Type B pancreatic cell (in vitro differentiated cells): ENCODE results near the gene NRDC. TPM values are rescaled to one million over a fixed set of nuclear protein-coding genes. Genes with fewer than 3 reads are reported as not detected.

Experiments
- DNase-seq: peaks from one replicate; pipeline ENCODE4 v3.0.0; 2021; ENCODE audit warnings: mixed read lengths; ENCODE audit not compliant: unreplicated experiment; ENCODE audit errors: extremely low spot score
- H3K27ac Mint-ChIP-seq: 2 replicates; pipeline ENCODE4 v1.8.0; 2021; ENCODE audit warnings: mild to moderate bottlenecking, mixed read lengths
- H3K27me3 Mint-ChIP-seq: 2 replicates; pipeline ENCODE4 v1.8.0; 2021; ENCODE audit warnings: mixed read lengths
- H3K36me3 Mint-ChIP-seq: 2 replicates; pipeline ENCODE4 v1.8.0; 2021; ENCODE audit warnings: mixed read lengths
- H3K4me1 Mint-ChIP-seq: one replicate; pipeline ENCODE4 v1.8.0; 2021; ENCODE audit warnings: mixed read lengths; ENCODE audit not compliant: unreplicated experiment
- H3K4me3 Mint-ChIP-seq: 2 replicates; pipeline ENCODE4 v1.8.0; 2021; ENCODE audit warnings: mild to moderate bottlenecking, mixed read lengths
- H3K9me3 Mint-ChIP-seq: 2 replicates; pipeline ENCODE4 v1.8.0; 2021; ENCODE audit warnings: mixed read lengths
- total RNA-seq: library from RNA; stranded (reverse); gene quantifications from 2 replicates; pipeline ENCODE4 v1.2.1, GENCODE V29; 2021; ENCODE audit warnings: low replicate concordance
- TF ChIP-seq, protein P1 (sequence below): fragments of 200-600 bp; sonication (generic); conservative IDR thresholded peaks from 2 replicates; pipeline ENCODE4 v1.5.0; 2021; ENCODE audit warnings: antibody characterized with exemption, mild to moderate bottlenecking

The NRDC gene
- total RNA-seq, 1 donor from 2014 or later = 134 TPM

GRCh38 chr1:51818487-51818886, 60.0 kb downstream of the NRDC start:
- no peaks in the 10 kb centered on the region for H3K27me3 Mint-ChIP-seq
- no peak overlapping the region for H3K4me3 Mint-ChIP-seq
- H3K4me1 Mint-ChIP-seq = no peaks in the 10 kb centered on the region
- TF ChIP-seq, protein P1, sequence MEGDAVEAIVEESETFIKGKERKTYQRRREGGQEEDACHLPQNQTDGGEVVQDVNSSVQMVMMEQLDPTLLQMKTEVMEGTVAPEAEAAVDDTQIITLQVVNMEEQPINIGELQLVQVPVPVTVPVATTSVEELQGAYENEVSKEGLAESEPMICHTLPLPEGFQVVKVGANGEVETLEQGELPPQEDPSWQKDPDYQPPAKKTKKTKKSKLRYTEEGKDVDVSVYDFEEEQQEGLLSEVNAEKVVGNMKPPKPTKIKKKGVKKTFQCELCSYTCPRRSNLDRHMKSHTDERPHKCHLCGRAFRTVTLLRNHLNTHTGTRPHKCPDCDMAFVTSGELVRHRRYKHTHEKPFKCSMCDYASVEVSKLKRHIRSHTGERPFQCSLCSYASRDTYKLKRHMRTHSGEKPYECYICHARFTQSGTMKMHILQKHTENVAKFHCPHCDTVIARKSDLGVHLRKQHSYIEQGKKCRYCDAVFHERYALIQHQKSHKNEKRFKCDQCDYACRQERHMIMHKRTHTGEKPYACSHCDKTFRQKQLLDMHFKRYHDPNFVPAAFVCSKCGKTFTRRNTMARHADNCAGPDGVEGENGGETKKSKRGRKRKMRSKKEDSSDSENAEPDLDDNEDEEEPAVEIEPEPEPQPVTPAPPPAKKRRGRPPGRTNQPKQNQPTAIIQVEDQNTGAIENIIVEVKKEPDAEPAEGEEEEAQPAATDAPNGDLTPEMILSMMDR = no peak
- no peaks in the 10 kb centered on the region for H3K9me3 Mint-ChIP-seq
- peaks cover 18% of the 10 kb centered on the region for H3K36me3 Mint-ChIP-seq
- DNase-seq = no peak
- no peak overlapping the region for H3K27ac Mint-ChIP-seq

DNA sequence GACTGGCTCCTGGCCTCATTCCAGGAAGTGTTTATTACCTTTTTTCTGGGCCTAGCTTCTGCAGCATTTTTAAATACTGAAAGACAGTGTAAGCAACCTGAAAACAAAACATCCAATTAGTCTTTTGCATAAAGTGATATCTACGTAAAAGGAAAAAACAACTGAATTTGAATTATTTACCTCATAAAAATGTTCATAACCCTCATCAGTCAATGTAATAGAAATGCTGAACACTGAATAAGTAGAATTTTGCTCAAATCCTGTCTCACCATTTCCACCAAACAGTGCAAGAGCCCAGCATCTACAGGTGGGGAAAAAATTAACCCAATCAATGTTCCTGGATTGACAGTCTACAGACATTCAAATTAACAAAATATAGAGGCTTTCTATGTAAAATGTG, 64.0 kb downstream of the NRDC start:
- Mint-ChIP-seq H3K4me1 (no peaks in the 10 kb centered on the region), H3K9me3 (no peaks in the 10 kb centered on the region), H3K4me3 (no peak overlapping the region), H3K27ac (no peak overlapping the region), H3K27me3 (no peaks in the 10 kb centered on the region), H3K36me3 (peaks cover 15% of the 10 kb centered on the region)
- TF ChIP-seq, protein P1 = no peak
- no peak for DNase-seq

GRCh38 chr1:51799372-51799771, 79.2 kb downstream of the NRDC start:
- H3K9me3 Mint-ChIP-seq = no peaks in the 10 kb centered on the region
- no peak overlapping the region for H3K27ac Mint-ChIP-seq
- H3K27me3 Mint-ChIP-seq = no peaks in the 10 kb centered on the region
- H3K36me3 Mint-ChIP-seq = peaks cover 30% of the 10 kb centered on the region
- no peaks in the 10 kb centered on the region for H3K4me1 Mint-ChIP-seq
- TF ChIP-seq, protein P1 = no peak
- H3K4me3 Mint-ChIP-seq = no peak overlapping the region
- DNase-seq = no peak

- Mint-ChIP-seq H3K36me3 (peaks cover 36% of the 10 kb centered on the region), H3K9me3 (no peaks in the 10 kb centered on the region), H3K27ac (no peak overlapping the region), H3K4me1 (no peaks in the 10 kb centered on the region), H3K4me3 (no peak overlapping the region), H3K27me3 (no peaks in the 10 kb centered on the region)
- DNase-seq = no peak
- TF ChIP-seq, protein P1 = no peak
Observed at GRCh38 chr1:51794868-51795267, 83.7 kb downstream of the NRDC start.

GRCh38 chr1:51794260-51794659, 84.3 kb downstream of the NRDC start:
- TF ChIP-seq, protein P1 = no peak
- peaks cover 42% of the 10 kb centered on the region for H3K36me3 Mint-ChIP-seq

DNA sequence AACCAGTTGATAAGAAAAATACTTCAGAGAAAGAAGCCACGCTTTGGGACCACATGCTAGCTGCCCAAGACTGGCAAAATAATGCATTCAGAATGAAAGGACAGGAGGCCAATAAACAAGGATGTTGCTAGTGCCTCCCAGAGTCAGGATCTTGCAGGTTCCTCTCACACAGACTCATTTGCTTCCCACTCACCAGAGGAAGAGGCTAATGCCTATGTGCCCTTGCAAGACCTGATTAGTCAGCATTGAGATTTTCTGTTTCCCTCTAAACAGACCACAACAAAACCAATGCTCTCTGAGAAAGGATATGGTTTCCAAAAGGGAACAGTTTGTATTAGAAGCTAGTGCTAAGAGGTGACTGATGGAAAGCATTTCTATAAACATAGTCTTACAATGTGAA, 85.7 kb downstream of the NRDC start:
- no peaks in the 10 kb centered on the region for H3K27me3 Mint-ChIP-seq
- H3K4me3 Mint-ChIP-seq = no peak overlapping the region
- H3K9me3 Mint-ChIP-seq = no peaks in the 10 kb centered on the region
- H3K27ac Mint-ChIP-seq = no peak overlapping the region
- no peaks in the 10 kb centered on the region for H3K4me1 Mint-ChIP-seq
- TF ChIP-seq, protein P1 = no peak
- DNase-seq = no peak
- peaks cover 50% of the 10 kb centered on the region for H3K36me3 Mint-ChIP-seq

More at GRCh38 chr1:51794260-51794659, 84.3 kb downstream of the NRDC start:
- Mint-ChIP-seq H3K4me1 (no peaks in the 10 kb centered on the region), H3K27me3 (no peaks in the 10 kb centered on the region), H3K4me3 (no peak overlapping the region), H3K27ac (no peak overlapping the region), H3K9me3 (no peaks in the 10 kb centered on the region)
- no peak for DNase-seq
